Tibial nerve (tissue), 4 donors: ENCODE data around the gene CNIH4. TPM values are rescaled to one million over a fixed set of nuclear protein-coding genes. Genes with fewer than 3 reads are reported as not detected.

ENCODE experiments used
- DNase-seq, 2 donors: peaks; one replicate each; pipeline ENCODE4 v3.0.0-alpha.2; 2019; ENCODE audit warnings: low spot score in 2 of 2
- H3K27ac ChIP-seq, 4 donors: fragments of 200-600 bp; sonication (generic) in 3 of 4; one replicate each; pipeline ENCODE4 v1.5.1; 2017 to 2019; ENCODE audit warnings: mild to moderate bottlenecking in 1 of 4
- H3K27me3 ChIP-seq, 2 donors: fragments of 200-600 bp; sonication (generic) in 1 of 2; one replicate each; pipeline versions ENCODE4 v1.5.1 to v1.6.0; 2017 to 2019
- H3K36me3 ChIP-seq, 3 donors: fragments of 200-600 bp; sonication (generic); one replicate each; pipeline ENCODE4 v1.5.1; 2018 to 2019
- H3K4me1 ChIP-seq, 4 donors: fragments of 200-600 bp; sonication (generic) in 3 of 4; one replicate each; pipeline ENCODE4 v1.5.1; 2017 to 2019
- H3K4me3 ChIP-seq, 4 donors: fragments of 200-600 bp; sonication (generic) in 3 of 4; one replicate each; pipeline ENCODE4 v1.5.1; 2017 to 2019; ENCODE audit warnings: mild to moderate bottlenecking in 1 of 4, moderate library complexity in 1 of 4
- H3K9me3 ChIP-seq, 4 donors: fragments of 200-600 bp; sonication (generic) in 3 of 4; one replicate each; pipeline ENCODE4 v1.5.1; 2017 to 2019
- CTCF ChIP-seq, 5 experiments: fragments of 200-600 bp in 3 of 5; fragments of 450-650 bp in 2 of 5; sonication (generic) in 3 of 5; IDR thresholded peaks; one replicate each; pipeline ENCODE4 v1.5.1; 2016 to 2019; ENCODE audit warnings: antibody characterized with exemption in 5 of 5, mild to moderate bottlenecking in 3 of 5, moderate library complexity in 2 of 5
- EP300 ChIP-seq, 2 donors: sonication (generic); formaldehyde crosslinking; IDR thresholded peaks; one replicate each; pipeline ENCODE4 v1.6.1; 2017; ENCODE audit warnings: antibody characterized with exemption in 2 of 2, mild to moderate bottlenecking in 1 of 2
- POLR2A ChIP-seq, 2 donors: fragments of 450-650 bp; IDR thresholded peaks; one replicate each; pipeline ENCODE4 v1.6.1; 2017; ENCODE audit warnings: antibody characterized with exemption in 2 of 2, mild to moderate bottlenecking in 2 of 2, moderate library complexity in 2 of 2
- WGBS, 2 donors: methylation state at CpG; one replicate each; pipeline ENCODE4 v1.1.5; 2018; 5-methylcytosine and 5-hydroxymethylcytosine counted together
- total RNA-seq, 4 donors: library from RNA; depleted of rRNA; stranded (reverse); fragments of >200 nt; gene quantifications; one replicate each; pipeline ENCODE4 v1.1.0, GENCODE V29; 2016

Gene CNIH4
- total RNA-seq, 4 donors from 2014 or later: 20.8 to 65.1 (median 34.6) TPM

DNA sequence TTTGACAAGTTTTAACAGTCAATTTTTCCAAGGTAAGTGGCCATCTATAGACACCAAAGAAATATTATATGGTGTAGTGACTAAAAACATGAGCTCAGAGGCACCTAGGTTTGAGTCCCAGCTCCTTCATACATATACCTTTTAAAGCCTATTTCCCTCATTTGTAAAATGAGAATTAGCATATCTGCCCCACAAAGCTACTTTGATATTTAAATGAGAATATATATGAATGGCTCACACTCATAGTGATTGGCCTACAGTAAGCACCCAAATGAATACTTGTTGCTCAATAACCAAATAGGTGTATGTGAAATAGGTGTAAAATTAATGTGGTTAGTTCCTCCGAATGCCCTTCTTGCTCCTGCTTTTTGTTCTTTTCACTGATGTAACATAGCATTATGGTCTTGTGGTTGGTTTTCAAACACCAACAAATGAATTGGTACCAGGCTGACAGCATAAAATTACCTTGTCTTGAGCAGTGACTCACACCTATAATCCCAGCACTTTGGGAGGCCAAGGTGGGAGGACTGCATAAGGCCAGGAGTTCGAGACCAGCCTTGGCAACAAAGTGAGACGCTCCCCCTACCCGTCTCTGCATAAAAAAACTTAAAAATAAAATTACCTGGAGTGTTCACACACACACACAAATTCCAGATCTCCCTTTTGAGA, 25.3 kb downstream of the CNIH4 start:
- TF ChIP-seq EP300 (IDR thresholded peaks at IDR 0.05) (no peak), POLR2A (IDR thresholded peaks at IDR 0.05) (no peak), CTCF (IDR thresholded peaks at IDR 0.05) (no peak)
- Histone ChIP-seq H3K4me3 (no peak overlapping the region), H3K9me3 (no peaks in the 10 kb centered on the region), H3K27ac (no peak overlapping the region), H3K36me3 (peaks cover 0 to 67% (median 0%) of the 10 kb centered on the region in 3 donors), H3K27me3 (no peaks in the 10 kb centered on the region), H3K4me1 (no peaks in the 10 kb centered on the region)
- WGBS, 2 donors: 92 to 99% methylated on average over 4 of the region's 4 CpGs
- no peak for DNase-seq

GRCh38 chr1:224383218-224383617, 26.5 kb downstream of the CNIH4 start:
- Histone ChIP-seq H3K36me3 (peaks cover 0 to 61% (median 0%) of the 10 kb centered on the region in 3 donors), H3K27ac (no peak overlapping the region), H3K4me1 (no peaks in the 10 kb centered on the region), H3K4me3 (no peak overlapping the region), H3K27me3 (no peaks in the 10 kb centered on the region), H3K9me3 (no peaks in the 10 kb centered on the region)
- no peak for TF ChIP-seq EP300 (IDR thresholded peaks at IDR 0.05)
- TF ChIP-seq CTCF (IDR thresholded peaks at IDR 0.05): no peak
- TF ChIP-seq POLR2A (IDR thresholded peaks at IDR 0.05): no peak
- WGBS, 2 donors: 82 to 84% methylated on average over 3 of the region's 3 CpGs
- DNase-seq: no peak

- no peak overlapping the region for H3K27ac ChIP-seq
- DNase-seq: no peak
- no peak for TF ChIP-seq EP300 (IDR thresholded peaks at IDR 0.05)
- TF ChIP-seq CTCF (IDR thresholded peaks at IDR 0.05): no peak
- TF ChIP-seq POLR2A (IDR thresholded peaks at IDR 0.05): no peak
- no peaks in the 10 kb centered on the region for H3K9me3 ChIP-seq
- H3K36me3 ChIP-seq: peaks cover 0 to 67% (median 0%) of the 10 kb centered on the region in 3 donors
- H3K27me3 ChIP-seq: no peaks in the 10 kb centered on the region
- no peak overlapping the region for H3K4me3 ChIP-seq
- no peaks in the 10 kb centered on the region for H3K4me1 ChIP-seq
- WGBS, 2 donors: 68 to 71% methylated on average over 6 of the region's 6 CpGs
Observed at GRCh38 chr1:224387302-224387912, 30.7 kb downstream of the CNIH4 start.

DNA sequence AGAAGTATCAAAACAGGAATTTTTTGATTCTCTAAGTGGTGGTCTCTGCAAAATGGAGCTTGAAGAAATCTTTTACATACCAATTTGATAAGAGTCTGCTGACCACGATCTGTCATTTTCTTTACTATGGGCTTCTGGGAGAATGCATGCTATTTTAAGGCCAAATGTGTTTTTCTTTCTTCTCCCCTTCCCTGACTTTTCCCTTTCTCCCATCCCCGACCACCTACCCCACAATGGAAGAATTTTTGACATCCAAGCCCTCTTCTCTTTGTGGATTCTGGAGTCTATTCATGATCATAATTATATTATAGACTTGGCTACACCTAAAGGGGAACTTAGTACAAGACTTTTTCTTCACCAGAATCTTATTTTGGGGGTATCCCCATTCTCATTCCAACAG, 31.3 kb downstream of the CNIH4 start:
- WGBS, 2 donors: 61 to 66% methylated on average over 2 of the region's 2 CpGs
- Histone ChIP-seq H3K27me3 (no peaks in the 10 kb centered on the region), H3K36me3 (peaks cover 0 to 72% (median 0%) of the 10 kb centered on the region in 3 donors)

More for the DNA sequence above, 31.3 kb downstream of the CNIH4 start:
- no peaks in the 10 kb centered on the region for H3K9me3 ChIP-seq
- H3K4me3 ChIP-seq: no peak overlapping the region
- no peaks in the 10 kb centered on the region for H3K4me1 ChIP-seq
- no peak for DNase-seq
- no peak overlapping the region for H3K27ac ChIP-seq
- TF ChIP-seq POLR2A (IDR thresholded peaks at IDR 0.05) (no peak), CTCF (IDR thresholded peaks at IDR 0.05) (no peak), EP300 (IDR thresholded peaks at IDR 0.05) (no peak)
